Measurements from ENCODE around the gene HNRNPAB. TPM values are rescaled to one million over a fixed set of nuclear protein-coding genes. Genes with fewer than 3 reads are reported as not detected.

The HNRNPAB gene
- total RNA-seq, 4 donors from 2014 or later: 79.9 to 140 (median 106) TPM

DNA sequence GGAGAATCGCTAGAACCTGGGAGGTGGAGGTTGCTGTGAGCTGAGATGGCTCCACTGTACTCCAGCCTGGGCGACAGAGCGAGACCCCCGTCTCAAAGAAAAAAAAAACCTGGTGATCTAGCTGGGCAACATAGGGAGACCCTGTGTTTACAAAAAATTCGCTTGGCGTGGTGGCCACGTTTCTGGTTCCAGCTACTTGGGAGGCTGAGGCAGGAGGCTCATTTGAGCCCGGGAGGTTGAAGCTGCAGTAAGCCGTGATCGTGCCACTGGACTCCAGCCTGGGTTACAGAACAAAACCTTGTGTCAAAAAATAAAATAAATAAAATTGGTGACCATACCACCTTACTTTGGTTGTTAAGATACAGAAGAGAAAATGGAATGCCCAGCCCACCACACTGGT is 1.8 kb upstream of the HNRNPAB start:
- no peak for TF ChIP-seq EP300 (IDR thresholded peaks at IDR 0.05)
- TF ChIP-seq POLR2A (IDR thresholded peaks at IDR 0.05): no peak
- TF ChIP-seq POLR2AphosphoS5 (IDR thresholded peaks at IDR 0.05): no peak
- TF ChIP-seq CTCF (IDR thresholded peaks at IDR 0.05): no peak
- 94 to 96% methylated on average over 5 to 6 of the region's 10 CpGs for WGBS, 2 donors (ENCODE audit: low coverage in 1 of 2)
- no peak overlapping the region for H3K27ac ChIP-seq
- H3K9me3 ChIP-seq: no peaks in the 10 kb centered on the region
- no peak overlapping the region for H3K4me3 ChIP-seq
- no peaks in the 10 kb centered on the region for H3K27me3 ChIP-seq
- peaks cover 0 to 29% (median 19%) of the 10 kb centered on the region in 3 donors for H3K4me1 ChIP-seq
- H3K36me3 ChIP-seq: peaks cover 0 to 10% of the 10 kb centered on the region in 2 donors
- ATAC-seq: no peak

- WGBS, 2 donors (ENCODE audit: low coverage in 1 of 2): 18 to 80% methylated on average over 1 to 15 of the region's 30 CpGs
- peak overlapping the region; percentile 81 to 99 for H3K4me3 ChIP-seq
- H3K27ac ChIP-seq: peak overlapping the region in 3 of 4 donors; percentile 88 to 99 (median 96)
- peaks cover 0 to 22% of the 10 kb centered on the region in 2 donors for H3K36me3 ChIP-seq
- peak; percentile 2 for ATAC-seq
- no peak for TF ChIP-seq POLR2AphosphoS5 (IDR thresholded peaks at IDR 0.05)
- TF ChIP-seq POLR2A (IDR thresholded peaks at IDR 0.05): no peak
- no peak for TF ChIP-seq EP300 (IDR thresholded peaks at IDR 0.05)
- no peak for TF ChIP-seq CTCF (IDR thresholded peaks at IDR 0.05)
- H3K27me3 ChIP-seq: no peaks in the 10 kb centered on the region
- no peaks in the 10 kb centered on the region for H3K9me3 ChIP-seq
- H3K4me1 ChIP-seq: peaks cover 0 to 39% (median 19%) of the 10 kb centered on the region in 3 donors
Observed at GRCh38 chr5:178203670-178204181, 607 bp upstream of the HNRNPAB start.

- no peaks in the 10 kb centered on the region for H3K27me3 ChIP-seq
- peaks cover 0 to 41% (median 19%) of the 10 kb centered on the region in 3 donors for H3K4me1 ChIP-seq
- peak overlapping the region; percentile 88 to 99 (median 94) for H3K27ac ChIP-seq
- peaks cover 0 to 36% of the 10 kb centered on the region in 2 donors for H3K36me3 ChIP-seq
- no peaks in the 10 kb centered on the region for H3K9me3 ChIP-seq
- peak; percentile 60 for ATAC-seq
- peak in 1 of 2 donors; percentile 41 for TF ChIP-seq POLR2A (IDR thresholded peaks at IDR 0.05)
- TF ChIP-seq POLR2AphosphoS5 (IDR thresholded peaks at IDR 0.05): peak; percentile 49
- TF ChIP-seq EP300 (IDR thresholded peaks at IDR 0.05): no peak
- TF ChIP-seq CTCF (IDR thresholded peaks at IDR 0.05): no peak
- peak overlapping the region; percentile 81 to 99 for H3K4me3 ChIP-seq
- 0% methylated on average over 2 of the region's 90 CpGs; no CpG with 5 or more reads in 1 of the 2 donors for WGBS, 2 donors (ENCODE audit: low coverage in 1 of 2)
Observed at GRCh38 chr5:178204935-178205748, 809 bp downstream of the HNRNPAB start.

DNA sequence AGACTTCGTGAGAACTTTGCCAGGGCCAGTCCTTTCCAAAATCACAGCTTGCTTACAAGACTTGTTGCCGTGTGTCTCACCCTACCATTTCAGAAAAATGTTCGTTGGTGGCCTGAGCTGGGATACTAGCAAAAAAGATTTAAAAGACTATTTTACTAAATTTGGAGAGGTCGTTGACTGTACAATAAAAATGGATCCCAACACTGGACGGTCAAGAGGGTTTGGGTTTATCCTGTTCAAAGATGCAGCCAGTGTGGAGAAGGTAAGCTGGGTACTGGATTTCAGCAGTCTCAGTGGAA is 1.4 kb downstream of the HNRNPAB start:
- H3K9me3 ChIP-seq: no peaks in the 10 kb centered on the region
- 0 to 2% methylated on average over 3 to 4 of the region's 5 CpGs for WGBS, 2 donors (ENCODE audit: low coverage in 1 of 2)
- TF ChIP-seq EP300 (IDR thresholded peaks at IDR 0.05) (no peak), CTCF (IDR thresholded peaks at IDR 0.05) (no peak), POLR2AphosphoS5 (IDR thresholded peaks at IDR 0.05) (no peak), POLR2A (IDR thresholded peaks at IDR 0.05) (no peak)
- H3K4me1 ChIP-seq: peaks cover 0 to 41% (median 19%) of the 10 kb centered on the region in 3 donors
- H3K27me3 ChIP-seq: no peaks in the 10 kb centered on the region
- peak overlapping the region; percentile 81 to 99 for H3K4me3 ChIP-seq
- H3K36me3 ChIP-seq: peaks cover 0 to 42% of the 10 kb centered on the region in 2 donors
- no peak for ATAC-seq
- peak overlapping the region; percentile 88 to 99 (median 94) for H3K27ac ChIP-seq
